ENCODE data around the gene GDF9.

Gene GDF9

DNA sequence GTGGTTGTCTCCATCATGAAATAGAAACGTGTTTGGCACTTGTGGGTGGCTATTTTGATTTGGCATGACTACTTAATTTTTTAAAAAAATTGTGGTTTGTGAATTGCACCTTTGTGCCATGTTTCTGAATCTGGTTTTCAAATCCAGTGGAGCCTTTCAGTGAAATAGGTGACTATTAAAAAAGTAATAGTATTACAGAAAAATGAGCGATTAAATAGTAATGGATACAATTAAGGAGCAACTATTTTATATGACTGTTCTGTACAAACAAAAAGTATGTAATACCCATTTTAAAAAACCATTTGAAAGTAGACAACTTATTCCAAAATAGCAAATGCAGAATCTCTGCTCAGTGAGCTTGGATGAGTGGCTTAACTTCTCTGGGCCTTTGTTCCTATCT, 50.2 kb downstream of the GDF9 start:
- DNase-seq = no peak

DNA sequence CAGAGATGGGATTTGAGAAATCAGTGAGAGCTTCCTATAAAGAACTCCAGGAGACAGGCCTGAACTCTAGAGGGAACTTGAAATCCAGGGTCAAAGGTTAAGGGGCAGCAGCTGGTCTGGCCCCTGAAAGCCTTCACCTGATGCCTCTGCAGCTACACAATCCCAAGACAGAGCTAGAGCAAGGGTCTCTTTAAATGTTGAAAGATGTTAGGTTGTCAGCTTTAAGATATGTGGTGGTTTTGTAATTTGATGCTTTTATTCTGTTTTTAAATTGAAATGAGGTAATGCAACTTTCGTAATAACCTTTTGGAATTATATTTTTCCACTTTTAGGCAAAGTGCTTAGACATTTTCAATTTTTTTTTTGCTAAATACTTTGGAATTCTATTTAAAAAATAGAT, 50.8 kb downstream of the GDF9 start:
- DNase-seq = peak; percentile 69

- no peak for DNase-seq
Measured at GRCh38 chr5:132814503-132815294, 51.6 kb downstream of the GDF9 start.

GRCh38 chr5:132813599-132814502, 52.4 kb downstream of the GDF9 start:
- no peak for DNase-seq

DNA sequence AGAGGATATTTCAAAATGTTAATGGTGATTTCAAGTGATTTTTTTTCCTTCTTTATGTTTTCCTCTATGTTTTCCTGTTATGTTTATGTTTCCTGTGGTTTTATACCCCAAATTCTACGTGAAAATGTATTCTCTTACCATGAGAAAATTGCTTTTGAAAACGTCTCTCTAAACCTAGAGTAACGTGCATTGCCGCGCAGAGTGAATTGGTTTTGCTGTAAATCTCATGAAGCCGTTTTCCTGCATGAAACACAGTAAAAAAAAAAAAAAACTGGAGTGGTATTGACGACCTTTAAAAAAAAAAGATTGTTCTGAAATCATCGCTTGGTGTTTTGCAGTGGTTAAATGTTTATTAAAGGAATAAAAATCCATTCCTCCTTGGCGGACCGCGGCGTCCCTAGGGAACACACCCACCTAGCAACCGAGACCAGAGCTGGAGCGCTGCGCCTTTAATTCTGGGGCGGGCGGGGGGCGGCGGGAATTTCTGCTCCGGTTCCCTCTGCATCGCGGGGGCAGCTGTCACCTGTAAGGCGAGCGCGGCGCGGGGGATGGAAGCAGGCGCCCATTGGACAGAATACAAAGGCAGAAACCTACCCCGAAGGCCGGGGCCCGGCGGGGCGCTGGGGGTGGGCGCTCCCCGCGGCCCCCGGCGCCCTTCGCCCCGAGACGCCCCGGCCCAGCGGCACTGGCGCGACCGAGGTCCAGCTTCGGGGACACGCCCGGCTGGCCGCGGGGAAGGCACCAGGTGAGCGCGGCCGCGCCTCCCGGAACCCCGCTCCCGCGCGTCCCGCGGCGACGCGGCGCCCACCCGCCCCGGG, 53.3 kb downstream of the GDF9 start, which contains the start of gene SOWAHA:
TSS of gene SOWAHA (plus strand) at position 522 of the 818 bp plus-strand sequence. CDS start 320 bp downstream, outside the sequence.
- no peak for DNase-seq

DNA sequence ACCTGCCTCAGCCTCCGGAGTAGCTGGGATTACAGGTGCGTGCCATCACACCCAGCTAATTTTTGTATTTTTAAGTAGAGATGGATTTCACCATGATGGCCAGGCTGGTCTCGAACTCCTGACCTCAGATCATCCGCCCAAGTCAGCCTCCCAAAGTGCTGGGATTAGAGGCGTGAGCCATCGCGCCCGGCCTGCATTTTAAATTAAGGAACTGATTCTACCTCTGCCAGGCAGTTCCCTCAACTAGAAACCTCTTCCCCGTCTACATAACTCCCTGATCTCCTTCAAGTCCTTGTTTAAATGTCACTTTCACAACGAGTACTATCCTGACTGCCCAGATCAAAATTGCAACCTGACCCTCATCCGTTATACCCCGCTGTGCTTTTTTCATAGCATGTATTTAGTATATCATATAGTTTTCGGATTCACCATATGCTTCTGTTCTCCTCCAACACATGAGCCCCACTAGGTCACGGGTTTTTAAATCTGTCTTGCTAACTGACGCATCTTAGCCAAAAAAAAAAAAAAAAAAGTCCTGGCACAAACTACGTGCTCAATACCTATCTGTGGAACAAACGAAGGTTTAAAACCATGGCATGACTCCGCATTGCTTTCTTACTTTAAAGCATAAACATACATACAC, 54.0 kb downstream of the GDF9 start:
- no peak for DNase-seq

All from HCEC 1CT (cell line).